Muscle of leg (tissue), 11 donors: ENCODE measurements around the gene NOXRED1. TPM values are rescaled to one million over a fixed set of nuclear protein-coding genes. Genes with fewer than 3 reads are reported as not detected.

Experiments used
- DNase-seq: peaks from one replicate; pipeline ENCODE4 v3.0.0; 2013
- H3K27ac ChIP-seq: one replicate; pipeline ENCODE4 v1.5.1; 2013; ENCODE audit warnings: mild to moderate bottlenecking, low read length, control low read depth
- H3K27me3 ChIP-seq: one replicate; pipeline ENCODE4 v1.6.1; 2013; ENCODE audit warnings: low read length; ENCODE audit not compliant: control insufficient read depth, insufficient read depth
- H3K36me3 ChIP-seq: one replicate; pipeline ENCODE4 v1.6.1; 2013; ENCODE audit warnings: low read length; ENCODE audit not compliant: control insufficient read depth, insufficient read depth
- H3K4me1 ChIP-seq: one replicate; pipeline ENCODE4 v1.6.1; 2013; ENCODE audit warnings: low read length; ENCODE audit not compliant: control insufficient read depth, insufficient read depth
- H3K4me3 ChIP-seq: one replicate; pipeline ENCODE4 v1.5.1; 2013; ENCODE audit warnings: low read length, control low read depth
- H3K9me3 ChIP-seq: replicated peaks from 2 replicates; pipeline ENCODE4 v1.6.1; 2013; ENCODE audit warnings: low read depth, low read length; ENCODE audit not compliant: control insufficient read depth
- WGBS: methylation state at CpG from one replicate; pipeline ENCODE4 v1.1.5; 2013; ENCODE audit warnings: missing lambda C conversion rate; ENCODE audit not compliant: insufficient coverage; 5-methylcytosine and 5-hydroxymethylcytosine counted together
- polyA plus RNA-seq, 8 donors: library from polyadenylated mRNA; unstranded; fragments of 120-200 nt; gene quantifications; one replicate each; pipeline versions ENCODE4 v1.2.1 to v1.2.3, GENCODE V29; 2013; ENCODE audit warnings: inconsistent platforms in 1 of 8, low replicate concordance in 1 of 8; ENCODE audit not compliant: insufficient read length in 8 of 8, insufficient read depth in 1 of 8
- total RNA-seq: library from RNA; stranded (reverse); fragments of 120-200 nt; gene quantifications from one replicate; pipeline ENCODE4 v1.2.4, GENCODE V29; 2013

The NOXRED1 gene
- total and polyA plus RNA-seq, 9 donors, result 0.06 to 0.43 (median 0.23) TPM

DNA sequence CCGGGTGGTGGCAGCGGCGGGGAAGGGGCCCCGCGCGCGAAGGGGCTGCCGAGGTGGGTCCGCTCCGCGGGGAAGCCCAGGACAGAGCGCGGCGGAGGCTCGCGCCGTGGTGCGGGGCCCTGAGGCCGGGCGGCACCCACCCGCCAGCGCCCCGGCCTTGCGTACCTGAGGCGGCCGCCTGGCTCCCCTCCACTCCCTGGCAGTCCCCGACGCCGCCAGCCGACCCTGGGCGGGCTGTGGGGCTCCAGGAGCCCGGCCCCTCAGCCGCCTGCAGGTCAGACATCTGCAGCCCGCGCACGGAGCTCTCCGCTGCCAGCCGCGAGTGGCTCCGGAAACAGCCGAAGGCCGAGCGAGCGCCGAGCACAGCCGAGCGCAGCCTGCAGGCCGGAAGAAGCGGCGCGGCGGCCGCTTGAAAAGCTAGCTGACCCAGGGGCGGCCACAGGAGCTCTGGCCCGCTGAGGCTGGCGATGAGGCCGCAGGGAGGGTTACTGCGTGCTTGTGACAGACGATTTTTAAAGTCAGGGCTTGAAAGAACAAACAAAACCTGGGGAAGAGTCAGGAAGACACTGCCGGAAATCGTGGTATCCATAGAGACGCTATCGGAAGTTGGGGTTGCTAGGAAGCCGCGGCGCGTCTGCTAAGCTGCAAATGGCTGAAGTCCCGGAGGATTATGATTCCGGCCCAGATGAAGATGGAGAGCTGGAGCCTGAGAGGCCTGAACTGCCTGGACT lies 46.4 kb downstream of the NOXRED1 start, which contains the start of the genes SAMD15 and TMED8:
SAMD15 (plus strand) TSS at position 609 of the 731 bp plus-strand sequence; CDS start at position 649, 40 bp downstream.
TMED8 (minus strand) TSS at position 324 of the 731 bp plus-strand sequence; CDS start at position 283, 41 bp downstream.
- Histone ChIP-seq H3K36me3 (no peaks in the 10 kb centered on the region), H3K27ac (peak within 1 kb of the TSS; percentile 83), H3K9me3 (no peaks in the 10 kb centered on the region), H3K4me1 (peaks cover 14% of the 10 kb centered on the region), H3K4me3 (peak within 1 kb of the TSS; percentile 83), H3K27me3 (no peaks in the 10 kb centered on the region)
- peak; percentile 94 for DNase-seq
- WGBS, result under 1% methylated on average over 68 of the region's 69 CpGs

DNA sequence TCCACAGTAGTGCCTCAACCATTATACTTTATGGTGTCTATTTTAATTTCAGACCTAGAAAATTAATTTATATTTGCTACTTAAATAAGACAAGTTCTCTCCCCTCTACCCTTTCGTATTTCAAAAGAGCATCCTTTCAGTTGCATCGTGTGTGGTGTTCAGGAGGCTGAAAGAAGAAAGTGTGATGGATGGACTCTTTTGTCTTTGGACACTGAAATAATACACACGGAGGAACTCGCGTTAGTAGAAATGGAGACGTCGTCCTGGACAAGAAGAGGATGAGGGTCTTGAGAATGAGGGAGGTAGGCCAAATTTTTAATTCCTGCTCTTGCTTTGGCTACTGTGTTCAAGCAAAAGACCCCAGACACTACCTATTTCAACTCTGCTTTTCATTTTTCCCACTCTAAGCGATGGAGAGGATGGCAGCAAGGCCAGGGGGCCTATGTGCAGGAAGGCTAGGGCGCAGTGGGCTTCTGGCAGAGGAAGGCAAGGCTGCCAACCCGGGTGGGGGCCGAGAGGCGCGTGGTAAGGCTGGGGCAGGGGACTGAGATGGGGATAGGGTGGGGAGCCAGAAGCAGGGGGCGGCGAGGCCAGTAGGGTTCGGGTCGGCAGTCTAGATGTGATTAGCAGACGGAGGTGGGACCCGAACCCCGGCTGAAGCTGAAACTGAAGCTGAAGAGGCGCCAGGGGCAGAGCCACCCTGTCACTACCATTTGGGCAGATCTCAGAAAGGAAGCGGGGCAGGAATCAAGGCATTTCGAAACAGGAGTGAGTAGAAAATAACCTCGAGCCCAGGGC lies 47.2 kb downstream of the NOXRED1 start:
- H3K27ac ChIP-seq, result peak overlapping the region; percentile 71
- DNase-seq, result no peak
- no peaks in the 10 kb centered on the region for H3K9me3 ChIP-seq
- 3% methylated on average over 16 of the region's 24 CpGs for WGBS
- no peaks in the 10 kb centered on the region for H3K27me3 ChIP-seq
- no peaks in the 10 kb centered on the region for H3K36me3 ChIP-seq
- H3K4me1 ChIP-seq, result peaks cover 14% of the 10 kb centered on the region
- peak overlapping the region; percentile 83 for H3K4me3 ChIP-seq

DNA sequence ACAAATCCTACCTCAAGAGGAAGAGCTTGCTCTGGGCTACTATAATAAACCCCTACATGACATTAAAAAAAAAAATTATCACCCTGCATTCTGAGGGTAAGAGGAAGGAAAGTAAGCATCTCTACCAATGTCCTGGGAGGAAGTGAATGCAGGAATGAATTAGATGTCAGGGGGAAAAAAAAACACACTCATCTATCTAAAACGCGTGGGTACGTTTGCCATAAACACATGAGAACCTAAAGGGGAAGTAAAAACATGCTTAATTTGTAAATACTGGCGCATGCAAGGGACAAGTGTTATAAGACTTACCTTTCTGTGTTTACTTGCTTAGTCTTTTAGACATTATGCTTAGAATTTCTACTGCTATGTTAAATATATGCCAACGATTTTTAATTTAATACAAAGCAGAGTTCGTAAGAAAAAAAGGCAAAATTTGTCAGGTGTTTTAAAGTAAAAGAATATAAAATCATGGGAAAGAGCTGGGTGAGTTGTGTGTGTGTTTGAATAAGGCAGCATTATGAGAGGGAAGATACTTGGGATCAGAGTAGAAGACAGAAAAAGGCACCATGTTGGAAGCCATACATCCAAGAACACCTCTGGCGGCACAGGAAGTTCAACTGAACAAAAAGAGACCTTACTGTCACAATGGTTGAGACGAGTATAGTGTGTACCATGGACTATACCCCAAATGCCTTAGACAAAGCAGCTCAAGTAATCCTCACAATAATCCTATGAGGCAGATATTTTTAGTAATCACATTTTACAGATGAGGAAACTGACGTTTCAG lies 48.0 kb downstream of the NOXRED1 start:
- Histone ChIP-seq H3K9me3 (no peaks in the 10 kb centered on the region), H3K27ac (no peak overlapping the region), H3K27me3 (no peaks in the 10 kb centered on the region), H3K4me3 (no peak overlapping the region), H3K36me3 (no peaks in the 10 kb centered on the region), H3K4me1 (peaks cover 14% of the 10 kb centered on the region)
- WGBS, result 100% methylated on average over 1 of the region's 9 CpGs
- DNase-seq, result no peak

DNA sequence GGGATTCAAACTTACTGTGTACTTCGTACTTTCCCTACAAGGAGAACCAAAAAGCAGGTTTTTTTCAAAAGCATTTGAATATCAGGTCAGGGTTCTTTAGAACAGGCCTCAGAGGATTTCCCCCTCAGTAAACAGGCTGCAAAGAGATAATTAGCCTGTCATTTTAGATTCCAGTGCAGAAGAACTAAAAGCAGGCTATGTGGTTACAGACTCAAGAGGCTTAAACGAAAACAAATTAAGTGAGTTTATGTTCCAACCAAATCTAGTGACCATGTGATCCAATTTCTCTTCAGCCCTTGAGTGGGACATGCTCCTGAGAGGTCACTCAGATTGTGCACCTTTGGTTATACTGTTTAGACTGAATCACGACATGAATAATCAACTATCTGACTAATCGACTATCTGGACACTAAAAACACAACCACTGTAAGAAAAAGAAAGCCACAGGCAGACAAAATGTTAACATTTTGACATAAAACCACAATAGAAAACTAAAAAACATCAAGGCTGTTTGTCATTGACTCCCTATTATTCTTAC lies 51.0 kb downstream of the NOXRED1 start:
- H3K27ac ChIP-seq, result no peak overlapping the region
- DNase-seq, result no peak
- no peaks in the 10 kb centered on the region for H3K9me3 ChIP-seq
- no peaks in the 10 kb centered on the region for H3K36me3 ChIP-seq
- H3K27me3 ChIP-seq, result no peaks in the 10 kb centered on the region
- WGBS, result no CpG with 5 or more reads among the region's 4 CpGs
- peaks cover 9% of the 10 kb centered on the region for H3K4me1 ChIP-seq
- H3K4me3 ChIP-seq, result no peak overlapping the region

DNA sequence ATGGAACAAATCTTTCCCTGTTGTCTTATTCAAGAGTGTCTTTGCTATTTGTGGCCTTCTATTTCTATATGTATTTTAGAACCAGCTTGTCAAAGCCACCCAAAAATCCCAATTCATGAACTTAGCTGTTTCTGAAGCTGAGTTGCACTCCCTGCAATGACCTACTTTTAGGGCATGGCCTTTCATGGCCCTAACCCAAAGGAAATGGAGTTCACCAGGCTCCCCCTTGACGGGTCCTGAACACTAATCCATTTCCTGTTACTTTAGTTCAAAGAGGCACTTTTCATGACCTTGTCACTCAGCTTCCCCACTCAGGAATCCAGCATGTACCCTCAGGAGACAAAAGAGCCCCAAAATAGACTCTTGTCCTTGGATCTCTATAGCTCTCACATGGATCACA lies 54.0 kb downstream of the NOXRED1 start:
- Histone ChIP-seq H3K4me3 (no peak overlapping the region), H3K4me1 (no peaks in the 10 kb centered on the region), H3K9me3 (no peaks in the 10 kb centered on the region), H3K27ac (no peak overlapping the region), H3K27me3 (no peaks in the 10 kb centered on the region), H3K36me3 (no peaks in the 10 kb centered on the region)
- DNase-seq, result no peak
- WGBS, result 45% methylated on average over 1 of the region's 1 CpG

DNA sequence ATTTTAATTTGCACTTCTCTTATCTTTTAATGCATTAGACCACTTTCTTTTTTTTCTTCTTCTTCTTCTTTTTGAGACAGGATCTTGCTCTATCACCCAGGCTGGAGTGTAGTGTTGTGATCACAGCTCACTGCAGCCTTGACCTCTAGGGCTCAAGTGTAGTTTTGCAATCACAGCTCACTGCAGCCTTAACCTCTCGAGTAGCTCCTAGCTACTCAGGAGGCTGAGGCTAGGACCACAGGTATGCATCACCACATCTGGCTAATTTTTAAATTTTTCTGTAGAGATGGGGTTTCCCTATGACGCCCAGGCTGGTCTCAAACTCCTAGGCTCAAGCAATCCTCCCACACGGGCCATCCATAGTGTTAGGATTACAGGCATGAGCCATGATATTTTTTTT lies 59.2 kb downstream of the NOXRED1 start:
- no CpG with 5 or more reads among the region's 3 CpGs for WGBS
- Histone ChIP-seq H3K27ac (no peak overlapping the region), H3K9me3 (no peaks in the 10 kb centered on the region), H3K36me3 (no peaks in the 10 kb centered on the region), H3K4me3 (no peak overlapping the region), H3K27me3 (no peaks in the 10 kb centered on the region), H3K4me1 (no peaks in the 10 kb centered on the region)
- DNase-seq, result no peak

DNA sequence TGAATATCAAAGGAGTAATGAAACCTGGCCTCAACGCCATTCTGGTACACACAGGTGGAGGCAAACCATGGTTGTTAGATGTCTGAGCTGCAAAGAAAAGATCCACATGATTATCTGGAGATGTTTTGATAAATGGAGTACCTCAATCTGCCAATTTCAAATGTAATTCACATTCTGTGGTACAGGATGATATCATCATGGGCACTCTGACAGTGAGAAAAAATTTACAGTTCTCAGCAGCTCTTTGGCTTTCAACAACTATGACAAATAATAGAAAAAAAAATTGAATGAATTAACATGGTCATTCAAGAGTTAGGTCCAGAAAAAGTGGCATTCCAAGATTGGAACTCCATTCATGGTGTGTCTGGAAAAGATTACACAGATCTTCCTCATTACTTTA lies 63.7 kb downstream of the NOXRED1 start:
- H3K4me1 ChIP-seq, result no peaks in the 10 kb centered on the region
- H3K27ac ChIP-seq, result no peak overlapping the region
- no peaks in the 10 kb centered on the region for H3K36me3 ChIP-seq
- H3K9me3 ChIP-seq, result no peaks in the 10 kb centered on the region
- WGBS, result no CpG with 5 or more reads among the region's 1 CpG
- no peaks in the 10 kb centered on the region for H3K27me3 ChIP-seq
- DNase-seq, result no peak
- no peak overlapping the region for H3K4me3 ChIP-seq

DNA sequence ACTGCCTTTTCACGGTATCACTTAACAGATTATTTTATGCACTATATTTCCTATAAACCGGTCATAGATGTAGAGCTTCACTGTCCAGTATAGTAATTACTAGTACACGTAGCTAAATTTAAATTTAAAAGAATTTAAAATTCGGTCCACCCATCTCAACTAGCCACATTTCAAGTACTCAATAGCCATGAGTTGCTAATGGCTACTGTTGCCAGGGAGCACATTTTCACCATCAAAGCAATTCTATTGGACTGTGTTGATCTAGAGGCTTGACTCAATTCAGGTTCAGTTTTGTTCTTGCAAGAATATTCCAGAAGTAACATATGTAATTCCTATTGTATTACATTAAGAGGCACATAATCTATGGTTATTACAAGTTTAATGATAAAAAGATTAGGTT lies 66.4 kb downstream of the NOXRED1 start:
- no peaks in the 10 kb centered on the region for H3K9me3 ChIP-seq
- H3K4me1 ChIP-seq, result no peaks in the 10 kb centered on the region
- H3K27me3 ChIP-seq, result no peaks in the 10 kb centered on the region
- no CpG with 5 or more reads among the region's 4 CpGs for WGBS
- no peaks in the 10 kb centered on the region for H3K36me3 ChIP-seq
- no peak overlapping the region for H3K4me3 ChIP-seq
- no peak overlapping the region for H3K27ac ChIP-seq
- DNase-seq, result no peak

DNA sequence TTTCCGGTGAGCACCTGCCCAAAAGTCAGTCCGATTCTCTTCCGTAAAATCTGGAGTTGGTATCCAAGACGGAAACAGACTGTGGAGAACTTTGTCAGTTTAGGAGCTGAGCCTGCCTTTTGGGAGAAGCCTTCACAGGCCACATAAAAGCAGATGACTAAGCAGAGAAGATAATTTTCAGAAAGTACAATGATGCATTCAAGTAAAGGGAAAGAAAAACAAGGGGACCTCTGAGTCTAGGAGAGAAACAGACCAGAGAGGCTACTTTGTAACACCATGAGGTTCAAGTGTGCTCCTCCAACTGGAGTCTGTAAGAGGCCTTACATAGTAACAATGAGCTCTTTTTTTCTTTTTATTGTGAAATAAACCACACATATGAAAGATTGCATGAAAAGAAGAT lies 67.5 kb downstream of the NOXRED1 start:
- Histone ChIP-seq H3K36me3 (no peaks in the 10 kb centered on the region), H3K4me1 (no peaks in the 10 kb centered on the region), H3K27ac (no peak overlapping the region), H3K27me3 (no peaks in the 10 kb centered on the region), H3K9me3 (no peaks in the 10 kb centered on the region), H3K4me3 (no peak overlapping the region)
- DNase-seq, result no peak
- WGBS, result 100% methylated on average over 4 of the region's 4 CpGs
